GM21515 (cell line): ENCODE measurements around the gene REEP2.
"Not testable (repeated sequence)": the region's sequence is repeated elsewhere in the genome, so short reads cannot be mapped to it uniquely, and the experiment has no call there.

Experiments used
- ATAC-seq: cut with Tn5 transposase; IDR thresholded peaks from one replicate; pipeline ENCODE4 v1.9.1; 2021; ENCODE audit not compliant: unreplicated experiment

REEP2 gene, protein sequence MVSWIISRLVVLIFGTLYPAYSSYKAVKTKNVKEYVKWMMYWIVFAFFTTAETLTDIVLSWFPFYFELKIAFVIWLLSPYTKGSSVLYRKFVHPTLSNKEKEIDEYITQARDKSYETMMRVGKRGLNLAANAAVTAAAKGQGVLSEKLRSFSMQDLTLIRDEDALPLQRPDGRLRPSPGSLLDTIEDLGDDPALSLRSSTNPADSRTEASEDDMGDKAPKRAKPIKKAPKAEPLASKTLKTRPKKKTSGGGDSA

GRCh38 chr5:138438724-138439476, at the start of gene REEP2:
TSS of gene REEP2 (plus strand) at chr5:138439057. CDS start at chr5:138439209, 152 bp downstream.
- peak; percentile 67 for ATAC-seq

GRCh38 chr5:138389332-138389731, 49.5 kb upstream of the REEP2 start:
- ATAC-seq, result no peak

GRCh38 chr5:138389911-138390310, 48.9 kb upstream of the REEP2 start:
- not testable (repeated sequence) for ATAC-seq

- ATAC-seq, result no peak
Observed at GRCh38 chr5:138391859-138392386, 46.9 kb upstream of the REEP2 start.

GRCh38 chr5:138402640-138403039, 36.2 kb upstream of the REEP2 start:
- no peak for ATAC-seq

DNA sequence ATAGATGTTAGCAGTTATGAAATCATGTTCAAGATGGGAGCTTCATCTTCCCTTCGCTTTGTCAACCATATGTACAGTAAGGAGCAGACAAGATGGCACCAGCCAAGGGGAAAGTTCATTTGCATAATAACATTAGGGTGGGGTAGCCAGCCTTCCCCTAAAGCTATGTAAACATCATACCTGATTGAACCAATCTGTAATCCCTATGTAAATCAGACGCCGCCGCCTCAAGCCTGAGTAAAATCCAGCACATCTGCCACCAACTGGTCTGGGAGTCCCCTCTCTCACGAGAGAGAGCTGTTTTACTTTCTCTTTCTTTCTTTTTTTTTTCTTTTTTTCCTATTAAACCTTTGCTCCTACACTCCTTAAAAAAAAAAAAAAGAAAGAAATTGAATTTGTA, 30.8 kb upstream of the REEP2 start:
- ATAC-seq, result peak; percentile 88

DNA sequence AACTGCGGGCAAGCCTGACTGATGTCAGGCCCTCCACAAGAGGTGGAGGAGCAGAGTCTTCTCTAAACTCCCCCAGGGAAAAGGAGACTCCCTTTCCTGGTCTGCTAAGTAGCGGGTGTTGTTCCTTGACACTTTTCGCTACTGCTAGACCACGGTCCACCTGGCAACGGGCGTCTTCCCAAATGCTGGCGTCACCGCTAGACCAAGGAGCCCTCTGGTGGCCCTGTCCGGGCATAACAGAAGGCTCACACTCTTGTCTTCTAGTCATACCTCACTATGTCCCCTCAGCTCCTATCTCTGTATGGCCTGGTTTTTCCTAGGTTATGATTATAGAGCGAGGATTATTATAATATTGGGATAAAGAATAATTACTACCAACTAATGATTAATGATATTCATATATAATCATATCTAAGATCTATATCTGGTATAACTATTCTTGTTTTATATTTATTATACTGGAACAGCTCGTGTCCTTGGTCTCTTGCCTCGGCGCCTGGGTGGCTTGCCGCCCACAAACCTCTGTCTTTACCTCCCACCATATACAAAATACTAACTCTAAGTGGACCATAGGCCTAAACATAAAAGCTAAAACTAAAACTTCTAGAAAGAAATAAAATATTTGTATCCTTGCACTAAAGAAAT, 27.7 kb upstream of the REEP2 start:
- ATAC-seq, result not testable (repeated sequence)

DNA sequence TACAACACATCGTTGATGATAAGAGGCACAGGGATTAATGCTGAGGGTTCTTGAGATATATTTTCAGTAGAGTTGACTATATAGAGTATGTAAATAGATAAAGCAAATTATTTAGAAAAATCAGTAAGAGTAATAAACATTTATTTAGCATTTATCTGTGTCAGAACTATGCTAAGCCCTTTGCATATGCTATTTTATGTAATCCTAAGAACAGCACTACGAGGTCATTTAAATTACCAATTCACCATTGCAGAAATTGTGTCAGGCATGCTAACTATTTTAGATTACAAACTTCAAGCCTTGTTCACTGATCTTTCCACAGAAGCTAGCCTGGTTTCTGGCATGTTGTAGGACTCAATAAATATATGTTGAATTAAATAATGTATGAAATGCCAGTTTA, 20.4 kb upstream of the REEP2 start:
- ATAC-seq, result no peak

GRCh38 chr5:138425079-138425478, 13.8 kb upstream of the REEP2 start:
- no peak for ATAC-seq

DNA sequence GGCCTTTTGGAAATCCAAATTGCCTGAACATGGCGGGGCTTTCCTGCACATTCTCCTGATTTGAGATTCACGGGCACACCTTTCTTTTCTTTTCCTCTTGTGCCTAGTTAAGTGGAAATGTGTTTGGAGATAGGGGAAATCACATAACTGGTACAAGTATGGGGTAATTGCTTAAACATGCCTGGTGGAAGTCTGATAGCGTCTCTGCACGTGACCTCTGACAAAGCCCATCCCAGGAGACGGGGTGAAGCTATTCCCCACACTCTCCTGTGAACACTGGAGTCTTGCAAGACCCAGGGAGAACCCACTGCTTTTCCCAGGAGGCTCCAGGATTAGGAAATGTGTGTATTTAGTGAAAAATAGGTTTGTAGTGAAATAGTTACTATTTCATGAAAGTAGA, 2.9 kb upstream of the REEP2 start:
- no peak for ATAC-seq

DNA sequence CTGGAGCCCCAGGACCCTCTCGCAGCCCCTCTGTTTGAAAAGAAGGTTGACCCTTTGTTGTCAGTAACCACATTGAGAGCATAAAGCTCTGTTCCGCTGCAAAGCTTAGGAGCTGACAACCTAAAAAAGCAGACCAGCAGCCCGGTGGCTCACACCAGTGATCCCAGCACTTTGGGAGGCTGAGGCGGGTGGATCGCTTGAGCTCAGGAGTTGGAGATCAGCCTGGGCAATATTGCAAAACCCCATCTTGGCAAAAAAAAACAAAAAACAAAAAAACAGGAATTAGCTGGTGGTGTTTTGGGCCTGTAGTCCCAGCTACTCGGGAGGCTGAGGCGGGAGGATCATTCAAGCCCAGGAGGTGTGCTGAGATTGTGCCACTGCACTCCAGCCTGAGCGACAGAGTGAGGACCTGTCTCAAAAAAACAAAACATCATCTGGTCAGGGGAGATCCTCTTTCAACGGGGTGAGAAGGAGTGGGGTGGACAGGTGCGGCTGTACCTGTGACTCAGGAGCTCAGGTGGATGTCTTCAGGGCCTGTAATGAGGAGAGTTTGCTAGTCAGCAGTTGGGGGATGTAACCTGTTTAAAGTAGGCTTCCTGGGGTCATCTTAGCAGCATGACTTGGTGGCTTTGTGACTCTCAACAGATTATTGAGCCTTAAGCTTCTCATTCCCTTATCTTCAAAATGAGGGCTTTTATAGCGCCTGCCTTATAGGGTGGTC, 694 bp upstream of the REEP2 start:
- peak; percentile 7 for ATAC-seq

DNA sequence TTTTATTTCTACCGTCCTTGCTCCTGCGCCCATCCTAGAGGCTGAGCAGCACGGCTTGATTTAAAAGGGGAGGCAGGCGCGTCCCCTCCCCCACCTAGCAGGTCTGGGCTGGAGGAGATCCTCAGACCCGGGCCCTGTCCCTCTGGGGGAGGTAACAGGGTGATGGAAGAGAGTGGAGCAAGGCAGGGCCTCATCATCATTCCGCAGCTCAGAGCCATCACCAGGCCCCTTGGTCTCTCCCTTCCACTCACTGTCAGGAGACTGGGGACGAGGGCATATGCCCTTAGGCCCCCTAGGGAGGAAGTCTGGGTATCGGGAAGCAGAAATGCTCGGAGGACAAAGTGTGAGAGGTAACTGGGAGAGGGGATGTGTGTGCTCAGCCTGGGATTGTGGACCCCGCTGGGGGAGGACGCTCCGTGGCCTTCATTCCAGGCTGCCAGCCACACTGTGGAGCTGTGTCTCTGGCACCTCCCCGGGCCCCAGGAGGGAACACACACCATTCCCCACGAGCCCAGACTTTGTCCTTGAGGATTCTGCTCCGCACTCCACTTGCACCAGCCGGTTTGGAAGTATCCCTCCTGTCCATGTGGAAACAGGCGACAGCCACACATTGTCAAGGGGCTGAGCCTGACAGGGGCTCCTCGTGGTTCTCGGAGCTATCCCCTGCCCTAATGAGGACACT, 761 bp downstream of the REEP2 start:
- ATAC-seq, result no peak

DNA sequence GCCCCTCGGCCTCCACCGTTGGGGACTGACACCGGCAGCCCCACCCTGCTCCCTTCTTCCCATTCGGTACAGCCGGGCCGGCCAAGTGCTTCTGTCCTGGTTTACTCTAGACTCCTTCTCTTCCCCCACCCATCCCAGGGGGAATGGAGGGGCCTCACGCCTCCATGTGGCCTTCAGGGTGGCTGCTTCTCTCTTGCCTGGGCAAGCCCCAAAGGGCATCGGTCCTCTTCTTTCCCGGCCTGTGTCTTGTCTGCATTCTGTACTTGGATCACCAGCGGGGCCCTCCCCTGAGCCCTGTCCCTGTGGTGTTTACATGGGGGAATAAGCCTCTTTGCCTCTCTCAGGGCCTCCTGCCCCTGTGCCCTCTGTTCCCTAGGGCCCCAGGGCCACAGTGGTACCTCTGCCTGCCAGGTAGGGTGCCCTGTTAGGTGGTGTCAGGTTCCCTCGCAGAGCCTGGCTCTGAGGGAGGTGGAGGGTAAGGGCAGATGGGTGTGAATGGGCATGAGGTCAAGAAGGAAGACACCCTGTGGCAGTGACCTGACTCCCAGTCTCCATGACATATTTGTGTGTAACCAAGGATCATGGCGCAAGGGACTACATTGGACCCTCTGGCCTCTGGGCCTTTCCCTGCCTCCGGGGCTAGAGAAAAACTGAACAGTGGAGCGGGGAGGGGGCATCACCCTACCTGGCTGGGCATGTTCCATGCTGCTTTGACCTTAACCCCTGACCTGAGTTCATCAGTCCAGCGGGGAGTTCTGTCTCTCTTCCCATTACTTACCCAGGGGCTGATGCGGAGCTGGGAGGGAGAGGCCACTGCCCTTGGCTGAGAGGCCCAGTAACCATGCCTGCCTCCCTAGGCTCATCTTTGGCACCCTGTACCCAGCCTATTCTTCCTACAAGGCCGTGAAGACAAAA, 1.6 kb downstream of the REEP2 start:
- ATAC-seq, result no peak

- no peak for ATAC-seq
Observed at GRCh38 chr5:138441221-138441620, 2.4 kb downstream of the REEP2 start.

GRCh38 chr5:138444078-138444773, 5.4 kb downstream of the REEP2 start:
- no peak for ATAC-seq

GRCh38 chr5:138444774-138445546, 6.1 kb downstream of the REEP2 start:
- ATAC-seq, result no peak

- ATAC-seq, result no peak
Observed at GRCh38 chr5:138445547-138446271, 6.9 kb downstream of the REEP2 start.

DNA sequence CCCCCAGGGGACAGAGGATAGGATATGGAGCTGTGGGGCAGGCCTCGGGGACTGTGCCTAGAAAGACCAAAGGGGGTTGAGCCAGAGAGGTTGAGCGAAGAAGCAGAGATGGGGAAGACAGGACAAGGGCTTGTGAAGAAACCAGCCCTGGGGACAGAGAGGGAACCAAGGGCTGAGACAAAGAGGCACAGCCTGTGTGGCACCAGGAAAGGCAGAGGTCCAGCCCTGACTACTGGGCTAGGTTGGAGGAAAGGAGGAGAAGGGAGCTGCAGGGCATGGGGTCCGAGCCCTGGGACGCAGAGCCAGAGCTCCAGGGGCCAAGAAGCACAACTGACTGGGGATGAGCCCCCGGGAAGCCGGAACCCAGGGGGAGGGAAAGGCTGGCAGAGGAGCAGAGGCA, 9.2 kb downstream of the REEP2 start:
- ATAC-seq, result no peak
